Renal pelvis (tissue), 12 donors: Measurements from ENCODE around the gene GUSB. TPM values are rescaled to one million over a fixed set of nuclear protein-coding genes. Genes with fewer than 3 reads are reported as not detected.
"Not testable (repeated sequence)": the region's sequence is repeated elsewhere in the genome, so short reads cannot be mapped to it uniquely, and the experiment has no call there.

Experiments used
- DNase-seq: peaks from one replicate; pipeline ENCODE4 v3.0.0-alpha.2; 2013
- long read RNA-seq, 16 experiments: transcript quantifications; one replicate each; lab custom pipeline, GENCODE V29; 2026
- polyA plus RNA-seq, 3 donors: library from polyadenylated mRNA; unstranded; fragments of 120-200 nt; gene quantifications; one replicate each; pipeline ENCODE4 v1.2.1, GENCODE V29; 2013; ENCODE audit not compliant: insufficient read length in 3 of 3

The GUSB gene
- 10 to 100 TPM; 76.7 to 78.9 (median 77.8) TPM for polyA plus RNA-seq
- long read RNA-seq, donor 1, transcript GUSB-201 (12 exons, 2,300 nt): major isoform, 7 of 73 reads
- long read RNA-seq, donor 1, partial matches to known transcripts: 55 of 73 reads
- long read RNA-seq, donor 1, other reads (novel, unspliced or antisense): 11 of 73 reads
- long read RNA-seq, donor 2, transcript GUSB-201 (12 exons, 2,300 nt): major isoform, 5 of 75 reads
- long read RNA-seq, donor 2, partial matches to known transcripts: 59 of 75 reads
- long read RNA-seq, donor 2, other reads (novel, unspliced or antisense): 11 of 75 reads
- long read RNA-seq, donor 3, transcript GUSB-201 (12 exons, 2,300 nt): major isoform, 8 of 56 reads
- long read RNA-seq, donor 3, partial matches to known transcripts: 42 of 56 reads
- long read RNA-seq, donor 3, other reads (novel, unspliced or antisense): 6 of 56 reads
- long read RNA-seq, donor 4, transcript GUSB-201 (12 exons, 2,300 nt): major isoform, 9 of 100 reads
- long read RNA-seq, donor 4, partial matches to known transcripts: 80 of 100 reads
- long read RNA-seq, donor 4, other reads (novel, unspliced or antisense): 11 of 100 reads
- long read RNA-seq, donor 5, transcript GUSB-201 (12 exons, 2,300 nt): major isoform, 5 of 25 reads
- long read RNA-seq, donor 5, partial matches to known transcripts: 20 of 25 reads
- long read RNA-seq, donor 5, other reads (novel, unspliced or antisense): 0 of 25 reads
- long read RNA-seq, donor 6, transcript GUSB-201 (12 exons, 2,300 nt): major isoform, 7 of 79 reads
- long read RNA-seq, donor 6, partial matches to known transcripts: 66 of 79 reads
- long read RNA-seq, donor 6, other reads (novel, unspliced or antisense): 5 of 79 reads
- long read RNA-seq, donor 7, transcript GUSB-201 (12 exons, 2,300 nt): major isoform, 11 of 91 reads
- long read RNA-seq, donor 7, partial matches to known transcripts: 59 of 91 reads
- long read RNA-seq, donor 7, other reads (novel, unspliced or antisense): 20 of 91 reads
- long read RNA-seq, donor 8, transcript GUSB-201 (12 exons, 2,300 nt): major isoform, 5 of 34 reads
- long read RNA-seq, donor 8, partial matches to known transcripts: 29 of 34 reads
- long read RNA-seq, donor 8, other reads (novel, unspliced or antisense): 0 of 34 reads
- long read RNA-seq, donor 9, transcript GUSB-201 (12 exons, 2,300 nt): major isoform, 11 of 24 reads
- long read RNA-seq, donor 9, partial matches to known transcripts: 5 of 24 reads
- long read RNA-seq, donor 9, other reads (novel, unspliced or antisense): 6 of 24 reads
- long read RNA-seq, donor 10, transcript GUSB-201 (12 exons, 2,300 nt): major isoform, 7 of 94 reads
- long read RNA-seq, donor 10, partial matches to known transcripts: 78 of 94 reads
- long read RNA-seq, donor 10, other reads (novel, unspliced or antisense): 8 of 94 reads
- long read RNA-seq, donor 11, transcript GUSB-201 (12 exons, 2,300 nt): major isoform, 6 of 50 reads
- long read RNA-seq, donor 11, partial matches to known transcripts: 44 of 50 reads
- long read RNA-seq, donor 11, other reads (novel, unspliced or antisense): 0 of 50 reads
- long read RNA-seq, donor 12, transcript GUSB-201 (12 exons, 2,300 nt): major isoform, 8 of 81 reads
- long read RNA-seq, donor 12, partial matches to known transcripts: 61 of 81 reads
- long read RNA-seq, donor 12, other reads (novel, unspliced or antisense): 11 of 81 reads
- long read RNA-seq, donor 13, partial matches to known transcripts: 42 of 46 reads
- long read RNA-seq, donor 13, other reads (novel, unspliced or antisense): 0 of 46 reads
- long read RNA-seq, donor 14, transcript GUSB-201 (12 exons, 2,300 nt): major isoform, 13 of 125 reads
- long read RNA-seq, donor 14, partial matches to known transcripts: 103 of 125 reads
- long read RNA-seq, donor 14, other reads (novel, unspliced or antisense): 8 of 125 reads
- long read RNA-seq, donor 15, transcript GUSB-201 (12 exons, 2,300 nt): major isoform, 5 of 129 reads
- long read RNA-seq, donor 15, partial matches to known transcripts: 116 of 129 reads
- long read RNA-seq, donor 15, other reads (novel, unspliced or antisense): 8 of 129 reads
- long read RNA-seq, donor 16, transcript GUSB-201 (12 exons, 2,300 nt): major isoform, 11 of 89 reads
- long read RNA-seq, donor 16, partial matches to known transcripts: 63 of 89 reads
- long read RNA-seq, donor 16, other reads (novel, unspliced or antisense): 14 of 89 reads

- peak; percentile 94 for DNase-seq
Observed at GRCh38 chr7:65981965-65982792, at the start of gene GUSB. Gene GUSB, minus strand, starts transcription at chr7:65982213. Its CDS starts 30 bp downstream, at chr7:65982183.

DNA sequence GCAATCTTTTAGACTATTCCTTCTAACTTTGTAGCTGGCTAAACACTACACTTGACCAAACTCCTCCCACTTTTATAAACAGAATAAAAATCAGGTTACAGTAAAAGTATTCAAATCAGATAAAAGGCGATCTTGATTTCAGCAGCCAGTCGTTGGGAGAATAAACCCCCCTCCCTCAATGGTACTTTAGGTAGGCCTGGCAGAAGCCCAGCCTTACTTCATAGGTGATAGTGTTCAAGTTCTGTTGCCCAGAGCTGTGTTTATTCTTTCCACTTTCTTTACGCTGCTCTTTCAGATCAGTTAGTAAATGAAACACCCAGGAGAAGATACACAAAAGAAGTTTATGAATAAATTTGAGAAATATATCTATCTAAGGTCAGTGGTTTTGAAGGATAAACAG lies 46.3 kb upstream of the GUSB start:
- DNase-seq: not testable (repeated sequence)

GRCh38 chr7:66016131-66016461 lies 34.1 kb upstream of the GUSB start:
- DNase-seq: no peak

DNA sequence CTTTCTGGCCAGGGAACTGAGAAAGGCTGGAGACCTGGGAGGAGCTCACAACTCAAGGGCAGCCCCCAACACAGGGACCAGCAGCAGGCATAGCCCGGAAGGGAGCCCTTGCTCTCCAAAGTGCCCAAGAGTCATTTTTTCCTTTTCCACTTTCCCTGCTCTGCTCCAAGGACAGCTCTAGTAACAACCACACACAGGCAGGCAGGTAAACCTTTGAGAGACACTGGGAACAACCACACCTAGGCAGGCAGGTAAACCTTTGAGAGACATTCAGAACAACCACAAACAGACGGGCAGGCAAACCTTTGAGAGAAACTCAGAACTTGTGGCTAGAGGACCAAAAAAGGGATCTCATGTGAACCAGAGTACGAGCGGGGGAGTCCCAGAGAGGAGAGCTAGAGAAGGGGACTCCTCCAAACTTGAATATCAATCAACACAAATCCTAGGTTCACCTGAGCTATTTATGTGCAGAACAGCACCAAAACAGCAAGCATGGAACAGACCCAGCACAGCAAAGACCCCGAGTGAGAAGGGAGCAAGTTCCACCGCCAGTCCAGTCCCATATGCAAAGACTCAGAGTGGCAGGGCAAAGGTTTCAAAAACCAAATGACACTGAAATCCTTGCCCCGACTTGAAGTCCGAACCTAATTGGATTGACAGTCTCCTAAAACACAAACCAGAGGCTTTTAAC lies 33.6 kb upstream of the GUSB start:
- no peak for DNase-seq

DNA sequence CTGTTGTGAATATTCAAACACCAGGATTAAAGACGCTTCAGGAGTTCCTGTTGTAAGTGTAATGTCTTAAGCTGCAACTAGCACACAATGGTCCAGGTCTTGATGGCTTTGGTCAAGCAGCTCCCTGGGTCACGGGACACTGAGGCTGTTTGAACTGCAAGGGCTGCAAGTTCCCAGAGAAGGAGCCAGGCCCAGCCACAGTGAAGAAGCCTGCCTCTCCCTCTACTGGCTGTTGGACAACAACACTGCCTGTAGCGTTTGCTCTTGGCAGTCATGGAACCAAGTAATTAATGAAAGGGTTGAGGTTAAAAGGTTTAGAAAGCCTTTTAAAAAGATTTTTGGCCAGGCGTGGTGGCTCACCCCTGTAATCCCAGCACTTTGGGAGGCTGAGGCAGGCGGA lies 31.9 kb upstream of the GUSB start:
- DNase-seq: peak; percentile 39

DNA sequence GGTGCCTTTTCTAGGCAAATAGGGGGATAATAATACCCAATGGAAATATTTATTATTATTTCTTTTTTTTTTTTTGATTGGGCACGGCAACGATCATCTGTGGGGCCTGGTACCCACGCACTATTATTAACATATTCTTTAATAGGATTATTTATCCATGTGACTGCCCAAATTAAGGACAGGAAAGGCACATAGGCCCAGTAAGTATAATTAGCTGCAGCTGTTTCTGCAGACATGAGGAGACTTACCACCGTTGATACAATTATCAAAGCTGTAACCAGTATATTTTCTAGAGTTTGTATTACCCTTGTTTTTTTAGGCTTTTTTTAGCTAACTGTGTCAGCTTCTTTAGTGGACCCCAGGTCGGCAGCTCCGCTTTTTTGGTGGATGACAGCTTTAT lies 25.2 kb upstream of the GUSB start:
- no peak for DNase-seq

- not testable (repeated sequence) for DNase-seq
Observed at GRCh38 chr7:66005115-66005671, 23.2 kb upstream of the GUSB start.

- not testable (repeated sequence) for DNase-seq
Observed at GRCh38 chr7:66000823-66001417, 18.9 kb upstream of the GUSB start.

DNA sequence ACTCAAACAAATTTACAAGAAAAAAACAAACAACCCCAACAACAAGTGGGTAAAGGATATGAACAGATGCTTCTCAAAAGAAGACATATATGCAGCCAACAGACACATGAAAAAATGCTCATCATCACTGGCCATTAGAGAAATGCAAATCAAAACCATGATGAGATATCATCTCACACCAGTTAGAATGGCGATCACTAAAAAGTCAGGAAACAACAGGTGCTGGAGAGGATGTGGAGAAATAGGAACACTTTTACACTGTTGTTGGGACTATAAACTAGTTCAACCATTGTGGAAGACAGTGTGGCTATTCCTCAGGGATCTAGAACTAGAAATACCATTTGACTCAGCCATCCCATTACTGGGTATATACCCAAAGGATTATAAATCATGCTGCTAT lies 13.0 kb upstream of the GUSB start:
- not testable (repeated sequence) for DNase-seq

GRCh38 chr7:65992526-65992925 lies 10.5 kb upstream of the GUSB start:
- no peak for DNase-seq

- DNase-seq: not testable (repeated sequence)
Observed at GRCh38 chr7:65991829-65992228, 9.8 kb upstream of the GUSB start.

DNA sequence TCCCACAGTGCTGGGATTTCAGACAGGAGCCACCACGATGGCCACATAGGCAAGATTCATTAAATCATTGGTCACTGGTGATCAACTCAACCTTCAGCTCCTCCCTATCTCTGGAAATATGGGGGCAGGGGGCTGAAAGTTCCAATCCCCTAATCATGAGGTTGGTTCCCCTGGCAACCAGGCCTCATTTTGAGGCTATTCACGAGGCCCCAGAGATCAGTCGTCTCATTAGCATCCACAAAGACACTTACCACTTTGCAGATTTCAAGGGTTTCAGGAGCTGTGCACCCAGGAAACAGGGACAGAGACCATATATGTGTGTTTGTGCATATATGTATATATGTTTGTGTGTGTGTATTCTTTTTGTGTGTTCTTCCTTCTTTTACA lies 7.7 kb upstream of the GUSB start:
- no peak for DNase-seq

DNA sequence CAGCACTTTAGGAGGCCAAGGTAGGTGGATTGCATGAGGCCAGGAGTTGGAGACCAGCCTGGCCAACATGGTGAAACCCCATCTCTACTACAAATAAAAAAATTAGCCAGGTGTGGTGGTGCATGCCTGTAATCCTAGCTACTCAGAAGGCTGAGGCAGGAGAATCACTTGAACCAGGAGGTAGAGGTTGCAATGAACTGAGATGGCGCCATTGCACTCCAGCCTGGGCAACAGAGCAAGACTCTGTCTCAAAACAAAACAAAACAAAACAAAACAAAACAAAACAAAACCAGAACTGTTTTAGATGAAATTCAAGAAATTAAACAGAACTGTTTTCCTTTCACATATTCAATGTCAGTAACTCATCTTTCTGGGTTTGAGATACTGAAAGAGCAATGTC lies 6.5 kb upstream of the GUSB start:
- not testable (repeated sequence) for DNase-seq

DNA sequence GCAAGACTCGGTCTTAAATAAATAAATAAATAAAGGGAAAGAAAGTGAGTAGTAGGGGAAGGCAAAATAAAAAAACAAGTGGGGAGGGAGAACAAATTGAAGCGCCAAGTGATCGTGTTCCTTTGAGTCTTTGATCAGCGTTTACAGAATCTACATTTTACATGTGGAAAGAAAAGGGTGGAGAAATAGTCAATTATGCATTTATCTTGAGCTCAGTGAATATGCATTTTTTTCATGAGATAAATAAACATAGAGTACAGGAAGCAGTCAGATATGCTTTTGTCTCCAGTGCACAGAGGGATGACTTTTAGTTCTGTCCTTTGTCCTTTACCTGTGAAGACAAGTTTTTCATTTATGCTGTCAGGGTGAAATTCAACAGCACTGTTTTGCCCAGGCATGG lies 6.1 kb upstream of the GUSB start:
- no peak for DNase-seq

- no peak for DNase-seq
Observed at GRCh38 chr7:65983965-65984658, 2.1 kb upstream of the GUSB start.

DNA sequence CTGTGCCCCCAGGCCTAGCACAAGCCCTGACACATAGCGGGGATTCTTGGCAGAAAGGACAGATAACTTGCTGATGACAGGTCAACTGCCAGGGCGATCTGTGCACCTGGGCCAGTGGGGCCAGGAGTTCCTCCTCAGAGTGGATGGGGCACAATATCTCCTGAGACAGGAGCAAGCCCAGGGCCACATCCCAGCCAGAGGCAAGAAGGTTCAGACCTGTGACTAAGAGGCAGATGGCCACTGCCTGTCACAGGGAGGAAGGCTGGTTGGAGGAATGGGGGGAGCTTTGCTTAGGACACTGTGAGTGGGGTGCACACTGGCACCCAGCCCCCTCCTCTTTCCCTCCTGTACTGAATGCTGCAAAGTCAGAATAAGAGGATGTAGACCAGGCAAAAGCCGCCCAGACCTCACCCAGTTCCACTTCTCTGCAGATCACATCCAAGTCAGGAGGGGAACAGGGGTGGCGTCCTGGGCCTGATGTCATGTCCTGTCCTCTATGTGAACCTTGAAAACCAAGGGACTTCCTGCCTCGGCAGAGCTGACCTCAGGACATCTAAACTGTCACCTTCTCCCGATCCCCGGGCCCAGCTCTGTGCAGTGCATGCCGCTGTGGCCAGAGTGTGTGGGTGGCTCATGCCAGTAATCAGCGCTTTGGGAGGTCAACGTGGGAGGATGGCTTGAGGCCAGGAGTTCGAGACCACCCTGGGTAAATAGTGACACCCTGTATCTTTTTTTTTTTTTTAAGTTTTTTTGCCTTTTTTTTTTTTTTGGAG lies 1.3 kb downstream of the GUSB start:
- no peak for DNase-seq
